ENCODE data around the gene DPP10. TPM values are rescaled to one million over a fixed set of nuclear protein-coding genes. Genes with fewer than 3 reads are reported as not detected.

Gene DPP10
- total and polyA plus RNA-seq, 2 of the 13 experiments (the other 11 are each of a cell fraction or from before 2014, with no cell fraction given) = 0.95 to 1.7 TPM

DNA sequence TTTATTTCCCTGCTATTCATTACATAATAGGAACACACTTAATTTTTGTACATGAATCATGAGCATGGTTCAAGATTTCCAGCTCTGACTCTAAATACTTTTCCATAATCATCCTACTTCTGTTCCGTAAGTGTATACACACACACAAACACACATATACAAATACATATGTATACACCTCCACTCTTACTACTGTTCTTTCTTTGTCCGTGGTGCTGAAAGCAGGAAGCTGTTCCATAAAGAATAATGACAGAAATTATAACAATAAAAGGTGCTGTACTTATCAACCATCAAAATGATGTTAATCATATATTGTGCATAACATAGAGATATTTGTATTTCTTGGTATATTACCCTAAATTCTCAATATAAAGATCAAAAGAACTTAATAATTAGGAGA, 776.9 kb downstream of the DPP10 start:
- Histone ChIP-seq H3K4me1 (ENCODE audit: insufficient read depth, low read length) (no peaks in the 10 kb centered on the region), H3K79me2 (ENCODE audit: insufficient read depth, low read length) (no peaks in the 10 kb centered on the region), H3K9me3 (ENCODE audit: low read length) (peaks cover 82% of the 10 kb centered on the region), H3K36me3 (replicated peaks in 1 of 2; ENCODE audit: control insufficient read depth in 1 of 2, insufficient read depth in 2 of 2, low read length in 2 of 2) (no peaks in the 10 kb centered on the region), H4K20me1 (ENCODE audit: insufficient read depth, low read length) (no peaks in the 10 kb centered on the region), H3K27me3 (ENCODE audit: control insufficient read depth in 1 of 2, insufficient read depth in 2 of 2, low read length in 2 of 2) (no peaks in the 10 kb centered on the region), H3K27ac (ENCODE audit: extremely low read length, insufficient read depth, low read length) (no peak overlapping the region), H2AFZ (ENCODE audit: low read length) (no peak overlapping the region), H3K4me3 (replicated peaks in 1 of 3; ENCODE audit: insufficient read depth in 1 of 3, low read depth in 2 of 3, low read length in 3 of 3) (no peak overlapping the region), H3K4me2 (ENCODE audit: low read depth, low read length) (no peak overlapping the region), H3K9ac (ENCODE audit: insufficient read depth, low read depth, low read length) (no peak overlapping the region)
- in situ Hi-C loops (cut with HindIII; ENCODE audit: extremely low pct_ligation_motif_present, low pct_unique_long_range_greater_than_20kb) = no loop called here
- POLR2A ChIA-PET = no interaction called here
- CTCF ChIA-PET (ENCODE audit: low intra/inter-chr PET ratio, low total read pairs) = no interaction called here
- BruUV-seq (replicated peaks) = no TSS peak
- no peak for DNase-seq (ENCODE audit: low spot score)
- 51% methylated on average over 2 of the region's 2 CpGs for WGBS (ENCODE audit: low lambda C conversion rate)
- TF ChIP-seq, protein P1, sequence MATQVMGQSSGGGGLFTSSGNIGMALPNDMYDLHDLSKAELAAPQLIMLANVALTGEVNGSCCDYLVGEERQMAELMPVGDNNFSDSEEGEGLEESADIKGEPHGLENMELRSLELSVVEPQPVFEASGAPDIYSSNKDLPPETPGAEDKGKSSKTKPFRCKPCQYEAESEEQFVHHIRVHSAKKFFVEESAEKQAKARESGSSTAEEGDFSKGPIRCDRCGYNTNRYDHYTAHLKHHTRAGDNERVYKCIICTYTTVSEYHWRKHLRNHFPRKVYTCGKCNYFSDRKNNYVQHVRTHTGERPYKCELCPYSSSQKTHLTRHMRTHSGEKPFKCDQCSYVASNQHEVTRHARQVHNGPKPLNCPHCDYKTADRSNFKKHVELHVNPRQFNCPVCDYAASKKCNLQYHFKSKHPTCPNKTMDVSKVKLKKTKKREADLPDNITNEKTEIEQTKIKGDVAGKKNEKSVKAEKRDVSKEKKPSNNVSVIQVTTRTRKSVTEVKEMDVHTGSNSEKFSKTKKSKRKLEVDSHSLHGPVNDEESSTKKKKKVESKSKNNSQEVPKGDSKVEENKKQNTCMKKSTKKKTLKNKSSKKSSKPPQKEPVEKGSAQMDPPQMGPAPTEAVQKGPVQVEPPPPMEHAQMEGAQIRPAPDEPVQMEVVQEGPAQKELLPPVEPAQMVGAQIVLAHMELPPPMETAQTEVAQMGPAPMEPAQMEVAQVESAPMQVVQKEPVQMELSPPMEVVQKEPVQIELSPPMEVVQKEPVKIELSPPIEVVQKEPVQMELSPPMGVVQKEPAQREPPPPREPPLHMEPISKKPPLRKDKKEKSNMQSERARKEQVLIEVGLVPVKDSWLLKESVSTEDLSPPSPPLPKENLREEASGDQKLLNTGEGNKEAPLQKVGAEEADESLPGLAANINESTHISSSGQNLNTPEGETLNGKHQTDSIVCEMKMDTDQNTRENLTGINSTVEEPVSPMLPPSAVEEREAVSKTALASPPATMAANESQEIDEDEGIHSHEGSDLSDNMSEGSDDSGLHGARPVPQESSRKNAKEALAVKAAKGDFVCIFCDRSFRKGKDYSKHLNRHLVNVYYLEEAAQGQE (IDR thresholded peaks at IDR 0.05; ENCODE audit: borderline replicate concordance in 1 of 2, low read depth in 1 of 2, low read length in 2 of 2) = 0 out of 4 replicates have a peak, but pooled peaks of 1 of the 2 experiments have one; percentile 9
- TF ChIP-seq POLR2AphosphoS5 (IDR thresholded peaks at IDR 0.05; ENCODE audit: low read depth, low read length) = no peak
- TF ChIP-seq ZBTB38 (CRISPR knock-in tag; IDR thresholded peaks at IDR 0.05) = no peak
- intact Hi-C loops (cut with micrococcal nuclease; ENCODE audit: unreplicated experiment) = no loop called here
- ATAC-seq = no peak
- FAIRE-seq = no peak

DNA sequence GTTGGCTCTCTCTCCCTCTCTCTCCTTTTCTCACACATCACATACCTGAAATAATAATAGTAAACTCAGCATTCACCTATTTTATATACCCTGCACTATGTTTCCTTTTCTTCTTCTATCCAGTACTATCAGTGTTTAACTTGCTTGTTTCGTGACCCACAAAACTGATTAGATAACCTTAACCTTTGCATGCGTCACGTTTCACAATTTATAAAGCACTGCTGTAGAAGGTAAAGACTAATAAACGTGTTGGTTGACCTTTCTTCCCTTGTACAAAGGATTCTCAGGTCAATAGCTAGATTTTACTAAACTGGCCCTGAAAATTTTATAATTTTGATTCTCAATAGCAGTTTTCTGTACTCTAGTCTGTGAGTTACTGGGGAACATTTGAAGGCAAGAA, 791.7 kb downstream of the DPP10 start:
- POLR2A ChIA-PET = no interaction called here
- Histone ChIP-seq H3K27me3 (ENCODE audit: control insufficient read depth in 1 of 2, insufficient read depth in 2 of 2, low read length in 2 of 2) (no peaks in the 10 kb centered on the region), H3K9me3 (ENCODE audit: low read length) (peaks cover 90% of the 10 kb centered on the region), H2AFZ (ENCODE audit: low read length) (no peak overlapping the region), H3K4me3 (replicated peaks in 1 of 3; ENCODE audit: insufficient read depth in 1 of 3, low read depth in 2 of 3, low read length in 3 of 3) (no peak overlapping the region), H3K9ac (ENCODE audit: insufficient read depth, low read depth, low read length) (no peak overlapping the region), H3K79me2 (ENCODE audit: insufficient read depth, low read length) (no peaks in the 10 kb centered on the region), H3K36me3 (replicated peaks in 1 of 2; ENCODE audit: control insufficient read depth in 1 of 2, insufficient read depth in 2 of 2, low read length in 2 of 2) (no peaks in the 10 kb centered on the region), H3K27ac (ENCODE audit: extremely low read length, insufficient read depth, low read length) (peak overlapping the region; percentile 37), H3K4me2 (ENCODE audit: low read depth, low read length) (no peak overlapping the region), H4K20me1 (ENCODE audit: insufficient read depth, low read length) (no peaks in the 10 kb centered on the region), H3K4me1 (ENCODE audit: insufficient read depth, low read length) (peaks cover 11% of the 10 kb centered on the region; the same call in 1 of the 2 replicates)
- WGBS (ENCODE audit: low lambda C conversion rate) = 1% methylated on average over 4 of the region's 4 CpGs
- intact Hi-C loops (cut with micrococcal nuclease; ENCODE audit: unreplicated experiment) = no loop called here
- in situ Hi-C loops (cut with HindIII; ENCODE audit: extremely low pct_ligation_motif_present, low pct_unique_long_range_greater_than_20kb) = no loop called here
- CTCF ChIA-PET (ENCODE audit: low intra/inter-chr PET ratio, low total read pairs) = no interaction called here
- no TSS peak for BruUV-seq (replicated peaks)
- FAIRE-seq (no peak), ATAC-seq (no peak), DNase-seq (ENCODE audit: low spot score) (no peak)
- no peak for TF ChIP-seq NCOA5 (CRISPR knock-in tag; IDR thresholded peaks at IDR 0.05)
- no peak for TF ChIP-seq SMYD3 (CRISPR knock-in tag; IDR thresholded peaks at IDR 0.05)
- TF ChIP-seq RFXAP (CRISPR knock-in tag; IDR thresholded peaks at IDR 0.05; ENCODE audit: borderline replicate concordance) = no peak
- TF ChIP-seq ZNF30 (CRISPR knock-in tag; IDR thresholded peaks at IDR 0.05) = no peak
- TF ChIP-seq, protein P2, sequence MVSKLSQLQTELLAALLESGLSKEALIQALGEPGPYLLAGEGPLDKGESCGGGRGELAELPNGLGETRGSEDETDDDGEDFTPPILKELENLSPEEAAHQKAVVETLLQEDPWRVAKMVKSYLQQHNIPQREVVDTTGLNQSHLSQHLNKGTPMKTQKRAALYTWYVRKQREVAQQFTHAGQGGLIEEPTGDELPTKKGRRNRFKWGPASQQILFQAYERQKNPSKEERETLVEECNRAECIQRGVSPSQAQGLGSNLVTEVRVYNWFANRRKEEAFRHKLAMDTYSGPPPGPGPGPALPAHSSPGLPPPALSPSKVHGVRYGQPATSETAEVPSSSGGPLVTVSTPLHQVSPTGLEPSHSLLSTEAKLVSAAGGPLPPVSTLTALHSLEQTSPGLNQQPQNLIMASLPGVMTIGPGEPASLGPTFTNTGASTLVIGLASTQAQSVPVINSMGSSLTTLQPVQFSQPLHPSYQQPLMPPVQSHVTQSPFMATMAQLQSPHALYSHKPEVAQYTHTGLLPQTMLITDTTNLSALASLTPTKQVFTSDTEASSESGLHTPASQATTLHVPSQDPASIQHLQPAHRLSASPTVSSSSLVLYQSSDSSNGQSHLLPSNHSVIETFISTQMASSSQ (IDR thresholded peaks at IDR 0.05; ENCODE audit: low read depth) = no peak
- TF ChIP-seq, protein P2 (CRISPR knock-in tag; IDR thresholded peaks at IDR 0.05; ENCODE audit: borderline replicate concordance) = no peak
- no peak for TF ChIP-seq ZNF713 (CRISPR knock-in tag; IDR thresholded peaks at IDR 0.05)
- TF ChIP-seq ATF7 (IDR thresholded peaks at IDR 0.05) = no peak
- TF ChIP-seq ATF7 (CRISPR knock-in tag; IDR thresholded peaks at IDR 0.05) = no peak
- no peak for TF ChIP-seq TBX3 (IDR thresholded peaks at IDR 0.05; ENCODE audit: borderline replicate concordance)

Data from HepG2 (cell line).